Ectodermal cell (in vitro differentiated cells): Measurements from ENCODE around the gene EPHA7. TPM values are rescaled to one million over a fixed set of nuclear protein-coding genes. Genes with fewer than 3 reads are reported as not detected.
A peak's percentile ranks its signal among the peaks of the same experiment; 100 is the strongest.

ENCODE experiments used
- H3K27ac ChIP-seq: 2 replicates; pipeline ENCODE4 v1.7.0; 2013; ENCODE audit warnings: mild to moderate bottlenecking, low read depth, low read length; ENCODE audit not compliant: insufficient read depth, poor library complexity, severe bottlenecking
- H3K27me3 ChIP-seq: 2 replicates; pipeline ENCODE4 v1.7.0; 2013; ENCODE audit warnings: mild to moderate bottlenecking, low read length; ENCODE audit not compliant: insufficient read depth, control insufficient read depth, poor library complexity, severe bottlenecking
- H3K36me3 ChIP-seq: one replicate; pipeline ENCODE4 v1.7.0; 2013; ENCODE audit warnings: low read length; ENCODE audit not compliant: control insufficient read depth, insufficient read depth
- H3K4me1 ChIP-seq: one replicate; pipeline ENCODE4 v1.7.0; 2013; ENCODE audit warnings: low read length; ENCODE audit not compliant: control insufficient read depth, insufficient read depth
- H3K4me3 ChIP-seq: 2 replicates; pipeline ENCODE4 v1.7.0; 2013; ENCODE audit warnings: low read depth, low read length, control low read depth; ENCODE audit not compliant: insufficient read depth
- H3K9me3 ChIP-seq: 2 replicates; pipeline ENCODE4 v1.7.0; 2013; ENCODE audit warnings: mild to moderate bottlenecking, low read length, moderate library complexity; ENCODE audit not compliant: control insufficient read depth
- WGBS, 2 experiments: methylation state at CpG; one replicate each; pipeline ENCODE4 v1.1.7; 2013; ENCODE audit warnings: missing lambda C conversion rate in 2 of 2; 5-methylcytosine and 5-hydroxymethylcytosine counted together
- polyA plus RNA-seq, 4 experiments: library from polyadenylated mRNA; stranded (reverse); fragments of 50-300 nt; gene quantifications; one replicate each; pipeline ENCODE4 v1.2.3, GENCODE V29; 2013

EPHA7 gene
- polyA plus RNA-seq (2013, experiment 1 of 4) = 100 TPM
- 110 TPM for polyA plus RNA-seq (2013, experiment 2 of 4)
- polyA plus RNA-seq (2013, experiment 3 of 4) = 83.1 TPM
- 93.1 TPM for polyA plus RNA-seq (2013, experiment 4 of 4)

DNA sequence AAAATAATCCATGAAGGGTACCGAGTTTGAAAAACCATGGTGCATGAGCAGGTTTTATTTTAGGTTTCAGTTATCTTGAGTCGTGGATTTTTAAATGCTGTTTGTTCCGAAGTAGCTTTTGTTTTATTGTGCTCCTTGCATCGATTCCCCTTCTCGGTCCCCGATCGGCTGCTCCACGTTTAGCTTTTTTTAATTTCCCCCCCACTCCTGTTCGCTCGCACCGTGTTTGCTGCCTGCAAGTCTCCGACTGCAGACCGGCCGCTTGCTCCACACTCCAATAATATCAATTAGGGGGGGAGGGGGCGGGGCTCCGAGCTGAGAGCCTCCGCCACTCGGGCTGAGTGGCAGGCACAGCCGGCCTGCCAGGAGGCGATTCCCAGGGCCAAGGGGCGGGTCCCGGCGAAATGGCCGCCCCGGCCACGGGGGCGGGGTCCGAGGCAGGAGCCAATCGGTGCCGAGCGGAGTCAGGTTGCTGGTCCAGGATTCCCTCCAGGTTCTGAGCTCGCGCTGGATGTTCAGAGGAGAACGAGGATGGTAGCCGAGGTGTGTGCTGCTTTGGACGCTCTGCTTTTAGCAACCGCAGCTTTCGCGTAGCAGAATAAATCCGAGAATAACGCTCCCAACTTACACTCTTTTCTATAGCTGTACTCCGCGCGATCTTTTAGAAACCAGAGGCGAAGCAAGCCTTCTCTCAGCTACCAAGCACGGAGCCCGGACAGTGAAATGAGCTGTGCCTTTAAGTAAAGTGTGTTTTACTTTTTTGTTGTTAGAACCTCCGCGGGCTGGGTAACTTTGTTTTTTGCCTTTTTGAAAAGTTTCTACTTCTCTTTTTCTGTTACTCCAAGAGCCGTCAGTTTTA, at the start of gene EPHA7:
EPHA7 (minus strand) TSS at position 256 of the 859 bp plus-strand sequence; CDS start at position 38, 218 bp downstream.
- Histone ChIP-seq H3K27ac (peak within 1 kb of the TSS; percentile 87), H3K4me3 (peak within 1 kb of the TSS; percentile 95), H3K27me3 (peaks cover 8% of the 10 kb centered on the region), H3K9me3 (no peaks in the 10 kb centered on the region), H3K36me3 (no peaks in the 10 kb centered on the region), H3K4me1 (no peaks in the 10 kb centered on the region)
- 0% methylated on average over 47 to 50 of the region's 50 CpGs for WGBS, 2 experiments

DNA sequence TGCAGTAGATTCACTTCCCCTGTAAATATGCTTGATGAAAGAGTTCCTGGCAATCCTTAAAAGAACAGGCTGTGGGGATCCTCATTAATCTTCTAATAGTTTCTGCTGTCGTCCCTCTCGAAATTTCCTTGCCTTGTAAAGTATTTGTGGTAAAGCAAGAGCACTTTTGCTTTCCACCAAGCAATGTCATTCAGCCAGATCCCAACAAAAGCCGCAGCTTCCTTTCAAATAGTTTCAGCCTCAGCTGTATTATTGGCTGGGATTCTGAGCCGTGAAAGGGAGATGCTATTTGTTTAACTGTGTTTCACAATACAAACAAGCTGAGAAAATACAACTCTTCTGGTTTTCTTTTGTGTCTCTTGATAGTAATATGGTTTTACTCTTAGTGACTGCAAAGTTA, 48.9 kb upstream of the EPHA7 start:
- H3K36me3 ChIP-seq = no peaks in the 10 kb centered on the region
- H3K27ac ChIP-seq = peak overlapping the region; percentile 79
- H3K4me1 ChIP-seq = peaks cover 14% of the 10 kb centered on the region
- H3K9me3 ChIP-seq = no peaks in the 10 kb centered on the region
- 0 to 3% methylated on average over 2 to 4 of the region's 4 CpGs for WGBS, 2 experiments
- no peaks in the 10 kb centered on the region for H3K27me3 ChIP-seq
- no peak overlapping the region for H3K4me3 ChIP-seq

DNA sequence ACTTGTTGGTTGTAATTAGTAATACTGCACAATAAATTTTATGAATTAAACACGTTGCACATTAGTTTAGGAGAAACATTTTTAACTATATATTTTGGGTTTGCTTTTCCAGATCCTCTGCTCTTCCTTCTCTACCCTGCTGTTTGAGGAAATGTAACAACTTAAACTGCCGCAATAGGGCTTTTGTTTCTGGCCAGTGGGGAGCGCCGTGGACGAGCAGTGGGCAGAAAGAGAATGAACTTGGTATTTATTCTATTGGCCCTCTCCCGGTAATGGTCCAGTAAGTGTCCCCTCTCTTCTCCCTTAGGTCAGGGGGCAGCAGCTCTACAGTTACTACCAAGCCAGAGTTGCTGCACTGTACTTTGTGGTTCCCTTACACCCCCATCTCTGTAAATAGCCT, 35.2 kb upstream of the EPHA7 start:
- no peaks in the 10 kb centered on the region for H3K4me1 ChIP-seq
- H3K4me3 ChIP-seq = no peak overlapping the region
- no peak overlapping the region for H3K27ac ChIP-seq
- H3K27me3 ChIP-seq = no peaks in the 10 kb centered on the region
- 25 to 52% methylated on average over 2 to 6 of the region's 6 CpGs for WGBS, 2 experiments
- H3K9me3 ChIP-seq = no peaks in the 10 kb centered on the region
- no peaks in the 10 kb centered on the region for H3K36me3 ChIP-seq

DNA sequence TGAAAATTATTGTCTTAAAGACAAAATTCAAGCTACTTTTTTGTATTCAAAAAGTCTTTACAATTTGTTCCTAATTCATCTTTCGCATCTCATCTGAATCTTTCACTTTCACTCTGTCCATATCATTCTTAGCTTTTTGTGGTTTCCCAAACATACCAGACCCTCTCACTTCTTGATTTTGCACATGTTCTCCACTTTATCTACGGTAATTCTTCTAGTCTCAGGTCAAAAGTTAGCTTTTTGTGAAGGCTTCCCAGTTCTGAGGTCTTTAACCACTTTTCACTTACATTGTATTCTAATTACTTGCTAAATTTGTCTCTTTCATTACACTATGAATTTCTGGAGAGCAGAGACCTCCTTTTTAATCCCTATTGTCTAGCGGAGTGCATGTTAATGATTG, 34.6 kb upstream of the EPHA7 start:
- H3K27ac ChIP-seq = no peak overlapping the region
- H3K4me3 ChIP-seq = no peak overlapping the region
- no peaks in the 10 kb centered on the region for H3K27me3 ChIP-seq
- H3K36me3 ChIP-seq = no peaks in the 10 kb centered on the region
- no peaks in the 10 kb centered on the region for H3K4me1 ChIP-seq
- H3K9me3 ChIP-seq = no peaks in the 10 kb centered on the region
- WGBS, 2 experiments = 94 to 98% methylated on average over 2 to 3 of the region's 3 CpGs

DNA sequence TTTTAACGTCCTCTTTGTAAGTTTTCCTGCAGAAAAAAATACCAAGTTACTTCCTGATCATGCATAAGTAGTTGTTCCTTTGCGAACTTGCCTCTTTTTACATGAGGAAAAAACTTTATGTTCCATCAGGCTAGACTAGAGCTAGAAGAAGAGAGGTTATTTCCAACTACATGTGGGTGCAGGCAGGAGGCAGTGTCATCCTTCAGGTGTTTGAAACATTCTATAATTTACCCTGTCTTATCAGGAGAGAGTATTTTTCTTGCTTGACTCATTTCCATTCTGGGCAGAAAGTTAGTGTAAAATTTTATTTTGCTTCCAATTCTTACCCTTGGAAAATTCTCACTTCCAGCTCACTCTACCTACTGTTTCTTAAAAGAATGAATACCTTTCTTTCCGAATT, 28.5 kb upstream of the EPHA7 start:
- no peaks in the 10 kb centered on the region for H3K4me1 ChIP-seq
- no peak overlapping the region for H3K27ac ChIP-seq
- H3K4me3 ChIP-seq = no peak overlapping the region
- no peaks in the 10 kb centered on the region for H3K27me3 ChIP-seq
- no peaks in the 10 kb centered on the region for H3K36me3 ChIP-seq
- no peaks in the 10 kb centered on the region for H3K9me3 ChIP-seq
- 92 to 100% methylated on average over 2 to 3 of the region's 3 CpGs for WGBS, 2 experiments

DNA sequence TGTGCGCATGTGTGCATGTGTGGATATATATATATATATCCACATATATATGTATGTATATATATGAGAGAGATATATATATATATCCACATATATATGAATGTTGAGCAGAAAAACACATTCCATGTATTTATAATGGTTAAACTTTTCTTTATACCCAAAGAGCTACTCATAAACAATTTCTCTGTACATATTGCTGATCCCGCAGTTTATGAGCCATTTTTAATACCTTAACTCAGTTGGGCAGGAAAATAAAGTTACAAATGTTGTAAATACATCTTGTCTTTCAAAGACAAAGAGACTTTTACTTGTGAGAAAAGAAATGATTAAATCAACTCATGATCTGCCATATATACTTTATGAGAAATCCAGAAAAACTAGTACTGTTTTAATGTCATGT, 18.1 kb upstream of the EPHA7 start:
- Histone ChIP-seq H3K9me3 (no peaks in the 10 kb centered on the region), H3K27me3 (no peaks in the 10 kb centered on the region), H3K4me1 (no peaks in the 10 kb centered on the region), H3K4me3 (no peak overlapping the region), H3K27ac (no peak overlapping the region), H3K36me3 (no peaks in the 10 kb centered on the region)
- WGBS, 2 experiments = 100% methylated on average over 1 of the region's 2 CpGs; no CpG with 5 or more reads in 1 of the 2 experiments

DNA sequence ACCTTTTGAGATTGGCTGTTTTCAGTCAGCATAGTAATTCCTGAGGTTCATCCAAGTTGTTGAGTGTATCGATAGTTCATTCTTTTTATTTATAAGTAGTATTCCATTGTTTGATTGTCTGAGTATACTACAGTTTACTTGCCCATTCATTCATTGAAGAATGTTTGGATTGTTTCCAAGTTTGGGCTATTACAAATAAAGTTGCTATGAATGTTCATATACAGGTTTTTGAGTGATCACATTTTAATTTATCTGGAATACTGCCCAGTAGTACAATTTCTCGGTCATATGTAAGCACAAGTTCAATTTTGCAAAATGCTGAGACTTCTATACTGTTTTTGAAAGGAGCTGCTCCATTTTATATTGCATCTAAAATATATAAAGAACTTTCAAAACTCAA, 14.2 kb upstream of the EPHA7 start:
- H3K4me3 ChIP-seq = no peak overlapping the region
- no peak overlapping the region for H3K27ac ChIP-seq
- no peaks in the 10 kb centered on the region for H3K36me3 ChIP-seq
- no peaks in the 10 kb centered on the region for H3K4me1 ChIP-seq
- H3K9me3 ChIP-seq = no peaks in the 10 kb centered on the region
- WGBS, 2 experiments = 100% methylated on average over 1 of the region's 2 CpGs
- H3K27me3 ChIP-seq = no peaks in the 10 kb centered on the region

DNA sequence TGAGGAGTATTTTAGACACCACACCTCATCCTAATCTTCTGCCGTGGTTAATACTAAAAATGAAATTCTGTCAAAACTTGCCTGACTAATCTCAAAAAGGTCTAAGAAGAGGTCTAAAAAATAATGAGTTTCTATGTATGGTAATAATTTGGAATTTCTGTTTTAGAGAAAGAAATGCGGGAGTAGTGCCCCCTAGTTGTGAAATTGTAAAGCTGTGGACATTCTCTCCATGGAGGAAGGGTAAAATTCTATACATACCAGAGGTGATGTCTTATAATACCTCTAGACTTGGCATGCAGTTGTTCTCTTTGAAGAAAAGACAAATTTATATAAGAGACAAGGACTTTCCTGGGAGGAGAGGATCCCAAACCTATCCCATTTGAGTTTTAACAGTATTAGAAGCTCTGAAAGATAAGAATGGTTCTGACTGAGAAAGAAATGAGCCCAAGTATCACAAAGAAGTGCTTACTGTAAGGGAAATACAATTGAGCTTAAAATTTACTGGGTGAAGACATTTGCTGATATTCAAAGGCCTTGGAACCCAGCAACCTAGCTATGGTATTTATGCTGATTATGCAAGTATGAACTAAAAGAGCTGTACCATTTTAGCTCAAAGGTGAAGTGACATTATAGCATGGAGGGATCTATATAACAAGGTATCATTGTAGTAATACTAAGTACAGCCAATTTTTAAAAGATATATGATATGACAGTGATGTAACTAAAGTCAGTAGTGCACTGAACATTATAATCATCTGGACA, 5.1 kb upstream of the EPHA7 start:
- 28 to 37% methylated on average over 1 to 2 of the region's 2 CpGs for WGBS, 2 experiments
- H3K4me3 ChIP-seq = no peak overlapping the region
- no peaks in the 10 kb centered on the region for H3K4me1 ChIP-seq
- no peak overlapping the region for H3K27ac ChIP-seq
- H3K36me3 ChIP-seq = no peaks in the 10 kb centered on the region
- H3K27me3 ChIP-seq = no peaks in the 10 kb centered on the region
- H3K9me3 ChIP-seq = no peaks in the 10 kb centered on the region

DNA sequence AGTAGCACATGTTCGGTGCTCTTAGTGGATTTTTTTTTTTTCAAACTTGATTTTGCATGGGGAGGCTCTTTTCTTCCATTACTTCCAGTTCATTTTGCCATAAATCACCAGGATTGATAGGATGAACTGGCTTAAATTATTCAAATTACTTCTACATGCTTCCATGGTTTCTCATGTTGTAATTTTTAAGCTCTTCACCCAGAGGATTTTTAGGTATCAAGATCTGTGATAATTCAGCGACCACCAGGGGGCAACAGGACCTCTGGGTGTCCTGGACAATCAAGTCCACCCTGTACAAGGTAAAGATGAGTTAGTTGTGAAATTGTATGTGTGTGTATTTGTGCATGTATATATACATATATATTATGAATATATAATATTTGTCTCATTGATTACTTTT, 4.2 kb upstream of the EPHA7 start:
- Histone ChIP-seq H3K36me3 (no peaks in the 10 kb centered on the region), H3K4me1 (no peaks in the 10 kb centered on the region), H3K4me3 (no peak overlapping the region), H3K27ac (no peak overlapping the region), H3K27me3 (no peaks in the 10 kb centered on the region), H3K9me3 (no peaks in the 10 kb centered on the region)
- 40 to 50% methylated on average over 2 of the region's 2 CpGs for whole genome bisulfite sequencing, 2 experiments

DNA sequence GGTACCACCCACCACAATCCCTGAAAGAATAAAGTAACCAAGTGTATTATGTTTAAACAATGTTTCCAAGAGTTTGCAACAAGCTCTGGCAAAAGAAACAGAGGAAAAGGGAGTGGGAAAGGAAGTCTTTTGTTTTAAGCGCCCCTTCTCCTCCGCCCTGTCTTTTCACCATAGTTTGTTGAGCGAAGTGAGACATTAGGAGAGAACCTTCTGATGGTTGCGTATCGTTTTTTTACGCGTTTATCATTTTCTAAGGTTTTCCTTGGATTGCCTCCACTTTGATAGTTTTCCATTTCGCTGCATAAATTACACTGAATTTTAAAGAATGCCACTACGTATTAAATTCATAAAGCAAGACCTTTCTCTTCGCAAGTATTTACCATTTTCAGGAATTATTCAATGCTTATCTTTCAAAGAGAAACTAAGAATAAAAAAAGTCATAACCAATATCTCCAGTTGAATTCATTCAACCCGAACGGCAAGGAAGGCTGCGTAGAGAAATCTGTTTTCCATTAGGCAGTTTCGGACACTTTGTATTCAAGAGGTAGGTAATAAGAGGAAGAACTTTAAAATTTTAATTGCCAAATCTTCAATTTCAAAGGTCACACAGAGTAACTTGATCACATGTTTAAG, 920 bp upstream of the EPHA7 start:
- Histone ChIP-seq H3K27ac (peak overlapping the region; percentile 87), H3K4me1 (no peaks in the 10 kb centered on the region), H3K27me3 (peaks cover 8% of the 10 kb centered on the region), H3K4me3 (peak overlapping the region; percentile 95), H3K36me3 (no peaks in the 10 kb centered on the region), H3K9me3 (no peaks in the 10 kb centered on the region)
- WGBS, 2 experiments = 0 to 5% methylated on average over 13 to 14 of the region's 14 CpGs
